ENCODE data around the gene SHMT1. TPM values are rescaled to one million over a fixed set of nuclear protein-coding genes. Genes with fewer than 3 reads are reported as not detected.
A peak's percentile ranks its signal among the peaks of the same experiment; 100 is the strongest.
"Not testable (repeated sequence)": the region's sequence is repeated elsewhere in the genome, so short reads cannot be mapped to it uniquely, and the experiment has no call there.

The SHMT1 gene
- polyA plus RNA-seq, 1 donor = 15.0 TPM

- no peak for DNase-seq
Measured at GRCh38 chr17:18324140-18325050, 39.0 kb downstream of the SHMT1 start.

GRCh38 chr17:18323507-18324139 lies 39.7 kb downstream of the SHMT1 start:
- no peak for DNase-seq

GRCh38 chr17:18323007-18323406 lies 40.3 kb downstream of the SHMT1 start:
- no peak for DNase-seq

DNA sequence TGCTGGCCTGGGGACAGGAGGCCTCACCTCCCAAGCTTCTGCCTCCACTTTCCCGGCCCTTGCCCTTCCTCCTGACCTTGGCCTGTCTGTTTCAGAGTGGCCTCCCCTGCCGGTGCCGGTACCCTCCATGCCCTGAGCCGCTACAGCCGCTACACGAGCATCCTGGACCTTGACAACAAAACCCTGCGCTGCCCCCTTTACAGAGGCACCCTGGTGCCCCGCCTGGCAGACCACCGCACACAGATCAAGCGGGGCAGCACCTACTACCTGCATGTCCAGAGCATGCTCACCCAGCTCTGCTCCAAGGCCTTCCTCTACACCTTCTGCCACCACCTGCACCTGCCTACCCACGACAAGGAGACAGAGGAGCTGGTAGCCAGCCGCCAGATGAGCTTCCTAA lies 40.8 kb downstream of the SHMT1 start:
- DNase-seq = no peak

GRCh38 chr17:18321309-18321708 lies 42.0 kb downstream of the SHMT1 start:
- no peak for DNase-seq

DNA sequence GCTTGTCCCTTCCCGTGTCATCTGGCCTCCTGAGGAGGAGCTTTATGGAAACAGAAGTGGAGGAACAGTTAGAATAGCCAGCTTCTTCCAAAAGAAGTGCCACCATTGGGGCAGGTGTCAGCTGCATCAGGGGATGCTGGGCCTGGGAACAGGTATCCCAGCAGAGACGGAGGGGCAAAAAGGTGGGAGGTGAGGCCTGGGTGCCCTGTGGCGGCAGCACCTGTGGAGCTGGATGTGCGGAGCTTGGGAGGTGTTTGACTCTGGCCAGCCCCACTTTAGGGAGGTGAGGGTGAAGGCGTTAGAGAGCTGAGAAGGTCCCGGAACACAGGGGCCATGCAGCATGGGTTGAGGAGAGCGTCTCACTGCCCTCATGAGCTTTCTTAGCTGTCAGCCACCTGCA lies 43.0 kb downstream of the SHMT1 start:
- no peak for DNase-seq

DNA sequence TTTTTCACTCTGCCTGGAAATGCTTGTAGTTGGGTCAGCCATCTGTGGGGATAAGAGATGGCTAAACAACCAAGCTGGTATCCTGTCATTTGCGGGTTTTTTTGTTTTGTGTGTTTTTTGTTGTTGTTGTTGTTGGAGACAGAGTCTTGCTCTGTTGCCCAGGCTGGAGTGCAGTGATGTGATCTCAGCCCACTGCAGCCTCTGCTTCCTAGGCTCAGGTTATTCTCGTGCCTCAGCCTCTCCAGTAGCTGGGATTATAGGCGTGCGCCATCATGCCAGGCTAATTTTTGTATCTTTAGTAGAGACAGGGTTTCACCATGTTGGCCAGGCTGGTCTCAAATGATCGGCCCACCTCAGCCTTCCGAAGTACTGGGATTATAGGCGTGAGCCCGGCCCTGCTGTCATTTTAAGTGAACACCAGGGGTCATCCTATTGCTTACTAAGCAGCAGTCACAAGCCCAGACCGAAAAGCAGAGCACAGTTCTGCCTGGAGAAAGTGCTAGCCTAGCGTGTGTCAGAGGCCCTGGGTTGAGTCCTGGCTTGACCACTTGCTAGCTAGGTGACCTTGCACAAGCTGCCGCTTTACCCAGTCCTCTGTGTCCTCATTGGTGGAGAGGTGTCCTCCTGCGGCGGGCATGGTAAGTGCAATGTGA lies 43.6 kb downstream of the SHMT1 start:
- peak; percentile 34 for DNase-seq

DNA sequence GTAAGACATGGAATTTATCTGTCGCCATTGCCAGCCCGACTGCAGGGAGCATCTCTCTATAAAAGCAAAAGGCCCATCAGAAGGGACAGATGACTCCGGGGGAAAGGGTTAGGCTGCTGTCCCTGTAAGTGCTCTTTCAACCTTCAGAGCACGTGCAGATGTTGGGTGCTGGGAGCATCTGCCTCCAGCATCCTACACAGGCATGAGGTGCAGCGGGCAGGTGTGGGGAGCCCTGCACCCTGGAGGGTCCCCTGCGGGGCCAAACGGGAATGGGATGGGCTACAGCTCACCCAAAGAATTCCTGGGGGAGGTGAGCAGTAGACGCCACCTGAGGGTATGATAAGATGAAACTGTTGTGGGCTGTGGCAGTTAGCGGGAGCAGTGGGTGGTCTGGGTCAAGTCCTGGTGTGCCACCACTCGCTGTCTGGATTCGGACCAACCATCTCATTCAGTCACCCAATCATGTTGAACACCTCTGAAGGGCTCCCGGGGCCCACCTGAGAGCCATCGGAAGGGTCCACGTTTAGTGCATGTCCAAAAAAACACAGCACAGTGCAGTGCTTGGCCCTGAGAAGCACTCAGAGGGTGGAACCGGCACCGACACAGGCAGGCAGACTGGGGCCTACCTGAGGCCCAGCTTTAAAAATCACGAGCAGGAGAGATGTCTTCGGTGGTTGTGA lies 44.4 kb downstream of the SHMT1 start:
- no peak for DNase-seq

GRCh38 chr17:18318117-18318516 lies 45.2 kb downstream of the SHMT1 start:
- DNase-seq = no peak

GRCh38 chr17:18315961-18316360 lies 47.4 kb downstream of the SHMT1 start:
- DNase-seq = no peak

- DNase-seq = peak; percentile 17
Measured at GRCh38 chr17:18315562-18315922, 47.8 kb downstream of the SHMT1 start.

GRCh38 chr17:18314731-18315561 lies 48.4 kb downstream of the SHMT1 start, which contains the start of the genes SMCR8 and TOP3A:
Gene SMCR8 (plus strand): TSS chr17:18315293. CDS start chr17:18315790, 497 bp downstream.
Gene TOP3A (minus strand): TSS chr17:18314994. CDS start chr17:18314778, 216 bp downstream.
- peak; percentile 98 for DNase-seq

DNA sequence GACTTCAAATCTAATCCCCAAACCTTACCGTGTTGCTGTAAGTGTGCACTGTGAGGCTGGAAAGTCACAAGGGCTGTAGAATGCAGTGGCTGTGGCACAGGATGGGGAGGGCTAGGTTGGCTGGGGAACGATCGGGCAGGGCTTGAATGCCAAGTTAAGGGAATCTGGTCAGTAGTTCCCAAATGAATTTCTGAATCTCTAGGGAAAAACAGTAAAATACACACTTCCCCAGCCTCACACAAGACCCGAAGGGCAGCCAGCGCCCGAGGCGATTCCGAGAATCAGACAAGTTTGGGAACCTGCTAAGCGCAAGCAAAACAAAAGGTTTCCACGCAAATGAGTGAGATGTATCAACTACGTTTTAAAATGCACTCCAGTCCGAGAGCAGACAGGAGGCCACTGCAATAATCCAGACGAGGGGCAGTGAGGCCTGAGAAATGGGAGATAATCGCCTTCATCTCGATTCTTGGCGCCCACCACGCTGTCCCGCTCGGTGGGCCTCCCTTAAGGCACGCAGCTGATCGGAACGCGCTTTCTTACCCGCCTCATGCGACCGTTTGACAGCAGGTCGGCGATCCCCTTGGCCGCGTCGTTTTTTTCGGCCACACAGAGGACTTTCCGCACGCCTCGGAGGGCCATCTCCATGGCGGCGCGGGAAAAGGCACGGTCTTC lies 49.2 kb downstream of the SHMT1 start:
- no peak for DNase-seq

DNA sequence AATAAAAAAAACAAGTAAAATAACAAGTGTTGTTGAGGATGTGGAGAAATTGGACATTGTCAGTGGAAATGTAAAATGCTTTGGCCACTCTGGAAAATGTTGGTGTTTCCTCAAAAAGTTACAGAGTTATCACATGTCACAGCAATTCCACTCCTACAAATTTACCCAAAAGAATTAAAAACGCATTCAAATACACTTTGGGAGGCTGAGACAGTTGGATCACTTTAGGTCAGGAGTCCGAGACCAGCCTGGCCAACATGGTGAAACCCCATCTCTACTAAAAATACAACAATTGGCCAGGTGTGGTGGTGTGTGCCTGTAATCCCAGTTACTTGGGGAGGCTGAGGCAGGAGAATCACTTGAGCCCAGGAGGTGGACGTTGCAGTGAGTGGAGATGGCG lies 54.1 kb downstream of the SHMT1 start:
- no peak for DNase-seq

- DNase-seq = not testable (repeated sequence)
Measured at GRCh38 chr17:18303206-18303605, 60.1 kb downstream of the SHMT1 start.

DNA sequence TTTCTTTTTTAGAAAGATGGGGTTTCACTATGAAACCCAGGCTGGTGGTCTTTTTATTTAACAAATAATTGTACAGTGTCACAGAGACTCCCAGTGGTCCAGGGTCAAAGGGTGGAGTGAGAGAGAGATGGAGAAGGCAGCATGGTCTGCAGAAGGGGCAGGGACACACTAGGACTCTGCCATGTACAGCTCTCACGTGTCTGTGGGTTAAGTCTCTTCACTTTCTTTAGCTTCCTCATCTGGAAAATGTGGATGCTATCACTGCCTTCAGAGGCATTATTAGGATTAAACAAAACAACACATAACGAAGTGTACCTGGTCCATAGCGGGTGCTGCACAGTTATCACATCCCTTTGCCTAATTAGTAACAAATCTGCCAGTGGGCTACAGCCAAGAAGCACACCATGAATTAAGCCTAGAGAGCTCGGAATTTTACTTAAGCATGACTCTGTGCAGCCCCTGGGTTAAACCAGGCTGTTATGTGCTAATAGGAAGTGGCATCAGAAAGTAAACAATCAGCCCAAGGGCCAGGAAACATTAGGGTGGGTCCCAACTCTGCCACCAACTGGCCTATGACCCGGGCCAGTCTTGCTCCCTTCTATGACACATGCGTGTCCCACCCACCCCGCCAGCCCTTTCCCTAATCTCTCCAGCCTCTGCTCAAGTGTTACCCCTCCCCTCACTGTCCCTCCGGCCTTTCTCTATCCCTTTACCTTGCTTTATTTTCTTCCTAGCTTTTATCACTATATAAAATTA lies 62.4 kb downstream of the SHMT1 start:
- DNase-seq = no peak

DNA sequence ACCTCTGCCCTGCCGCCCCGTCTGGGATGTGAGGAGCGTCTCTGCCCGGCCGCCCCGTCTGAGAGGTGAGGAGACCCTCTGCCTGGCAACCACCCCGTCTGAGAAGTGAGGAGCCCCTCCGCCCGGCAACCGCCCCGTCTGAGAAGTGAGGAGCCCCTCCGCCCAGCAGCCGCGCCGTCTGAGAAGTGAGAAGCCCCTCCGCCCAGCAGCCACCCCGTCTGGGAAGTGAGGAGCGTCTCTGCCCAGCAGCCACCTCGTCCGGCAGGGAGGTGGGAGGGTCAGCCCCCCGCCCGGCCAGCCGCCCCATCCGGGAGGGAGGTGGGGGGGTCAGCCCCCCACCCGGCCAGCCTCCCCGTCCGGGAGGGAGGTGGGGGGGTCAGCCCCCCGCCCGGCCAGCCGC lies 65.3 kb downstream of the SHMT1 start:
- DNase-seq = not testable (repeated sequence)

DNA sequence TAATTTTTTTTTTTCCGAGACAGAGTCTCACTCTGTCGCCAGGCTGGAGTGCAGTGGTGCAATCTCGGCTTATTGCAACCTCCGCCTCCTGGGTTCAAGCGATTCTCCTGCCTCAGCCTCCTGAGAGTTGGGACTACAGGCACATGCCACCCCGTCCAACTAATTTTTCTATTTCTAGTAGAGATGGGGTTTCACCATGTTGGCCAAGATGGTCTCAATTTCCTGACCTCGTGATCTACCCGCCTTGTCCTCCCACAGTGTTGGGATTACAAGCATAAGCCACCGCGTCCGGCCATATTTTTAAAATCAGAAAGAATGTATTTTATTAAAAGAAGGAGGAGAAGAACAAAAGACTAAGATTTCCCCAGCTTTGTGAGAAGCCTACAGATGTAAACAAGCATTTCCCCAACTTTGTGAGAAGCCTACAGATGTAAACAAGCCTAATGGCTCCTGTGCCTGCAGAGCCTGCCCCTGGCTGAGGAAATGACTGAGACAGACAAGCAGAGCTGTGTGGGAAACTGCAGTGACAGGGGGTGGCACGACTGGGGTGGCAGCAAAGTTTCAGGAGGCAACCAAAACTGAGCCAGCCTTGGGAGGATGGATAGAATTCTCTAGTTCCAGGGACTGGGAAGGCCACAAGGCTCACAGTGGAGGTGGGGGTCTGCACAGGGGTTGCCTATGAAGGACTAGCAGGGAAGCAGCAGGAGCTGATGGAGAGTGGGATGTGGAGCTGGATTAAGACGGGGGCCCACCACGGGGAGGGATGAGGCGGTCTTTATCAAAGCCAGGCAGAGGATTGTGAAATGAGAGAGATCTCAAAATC lies 71.4 kb downstream of the SHMT1 start:
- DNase-seq = no peak

GRCh38 chr17:18285296-18285695 lies 78.1 kb downstream of the SHMT1 start:
- no peak for DNase-seq
